Ascending aorta (tissue), 2 donors: ENCODE data around the gene C1orf94. TPM values are rescaled to one million over a fixed set of nuclear protein-coding genes. Genes with fewer than 3 reads are reported as not detected.

Experiments used
- DNase-seq, 2 donors: peaks; one replicate each; pipeline ENCODE4 v3.0.0-alpha.2; 2019; ENCODE audit warnings: low spot score in 2 of 2
- H3K27ac ChIP-seq, 2 donors: fragments of 200-600 bp; sonication (generic); one replicate each; pipeline ENCODE4 v1.5.1; 2016 to 2017; ENCODE audit warnings: mild to moderate bottlenecking in 1 of 2
- H3K27me3 ChIP-seq: fragments of 200-600 bp; sonication (generic); one replicate; pipeline ENCODE4 v1.5.1; 2017
- H3K36me3 ChIP-seq, 2 donors: fragments of 200-600 bp; sonication (generic); one replicate each; pipeline ENCODE4 v1.5.1; 2016
- H3K4me1 ChIP-seq, 2 donors: fragments of 200-600 bp; sonication (generic); one replicate each; pipeline ENCODE4 v1.5.1; 2016 to 2017; ENCODE audit warnings: mild to moderate bottlenecking in 1 of 2
- H3K4me3 ChIP-seq, 2 donors: fragments of 200-600 bp; sonication (generic); one replicate each; pipeline ENCODE4 v1.5.1; 2016 to 2017; ENCODE audit warnings: mild to moderate bottlenecking in 1 of 2
- H3K9me3 ChIP-seq, 2 donors: fragments of 200-600 bp; sonication (generic); one replicate each; pipeline ENCODE4 v1.5.1; 2016
- CTCF ChIP-seq, 3 experiments: fragments of 200-600 bp in 2 of 3; fragments of 450-650 bp in 1 of 3; sonication (generic) in 2 of 3; IDR thresholded peaks; one replicate each; pipeline ENCODE4 v1.5.1; 2016 to 2019; ENCODE audit warnings: antibody characterized with exemption in 3 of 3, mild to moderate bottlenecking in 1 of 3, moderate library complexity in 1 of 3
- intact Hi-C: fragments of 100-400 bp; cut with DNase I; formaldehyde crosslinking; loops from one replicate; pipeline ENCODE4 v1.15.1; 2023
- total RNA-seq: library from RNA; depleted of rRNA; stranded (reverse); fragments of >200 nt; gene quantifications from one replicate; pipeline ENCODE4 v1.1.0, GENCODE V29; 2016

C1orf94 gene
- total RNA-seq, 1 donor from 2014 or later: not detected

DNA sequence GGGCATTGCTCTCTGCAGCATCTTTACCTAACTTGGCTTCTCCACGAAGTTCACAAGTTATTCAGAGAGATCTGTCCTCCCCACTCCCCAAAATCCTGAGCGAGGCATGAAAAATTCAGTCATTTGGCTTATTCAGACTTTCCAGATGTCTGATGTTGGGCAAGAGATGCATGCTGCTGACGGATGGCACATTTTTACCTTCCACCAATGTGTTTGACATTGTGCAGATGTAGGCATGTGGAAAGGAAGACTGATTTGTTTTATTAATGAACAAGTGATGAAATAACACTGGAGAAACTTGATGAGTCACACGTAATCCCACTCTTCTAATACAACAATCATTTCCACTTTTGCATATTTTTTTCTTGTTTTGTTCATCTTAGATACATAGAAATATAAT is 86.7 kb downstream of the C1orf94 start:
- Histone ChIP-seq H3K36me3 (no peaks in the 10 kb centered on the region), H3K4me1 (no peaks in the 10 kb centered on the region), H3K27ac (no peak overlapping the region), H3K4me3 (no peak overlapping the region), H3K9me3 (no peaks in the 10 kb centered on the region), H3K27me3 (no peaks in the 10 kb centered on the region)
- no peak for TF ChIP-seq CTCF (IDR thresholded peaks at IDR 0.05)
- intact Hi-C loops: no loop called here
- no peak for DNase-seq

DNA sequence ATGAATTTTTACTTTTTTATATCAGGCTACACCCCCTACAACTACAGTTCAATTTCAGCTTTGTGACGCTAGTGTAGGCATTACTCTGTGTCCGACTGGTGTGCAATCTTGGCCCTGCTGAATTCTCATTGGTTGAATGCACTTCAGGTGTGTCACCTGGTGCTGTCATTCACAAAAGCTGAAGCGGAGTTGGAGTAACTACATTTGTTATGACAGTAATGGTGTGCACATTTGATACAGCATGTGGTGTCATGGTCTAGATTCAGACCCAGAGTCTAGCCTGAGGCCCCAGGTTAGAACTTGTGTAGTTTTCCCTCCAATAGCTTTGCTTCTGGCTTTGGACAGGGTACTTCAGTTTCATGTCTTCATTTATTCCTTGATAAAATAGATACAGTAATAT is 88.7 kb downstream of the C1orf94 start:
- H3K36me3 ChIP-seq: no peaks in the 10 kb centered on the region
- no peak overlapping the region for H3K4me3 ChIP-seq
- intact Hi-C loops: no loop called here
- H3K27ac ChIP-seq: no peak overlapping the region
- H3K27me3 ChIP-seq: no peaks in the 10 kb centered on the region
- H3K4me1 ChIP-seq: no peaks in the 10 kb centered on the region
- no peak for DNase-seq
- no peak for TF ChIP-seq CTCF (IDR thresholded peaks at IDR 0.05)
- H3K9me3 ChIP-seq: no peaks in the 10 kb centered on the region

DNA sequence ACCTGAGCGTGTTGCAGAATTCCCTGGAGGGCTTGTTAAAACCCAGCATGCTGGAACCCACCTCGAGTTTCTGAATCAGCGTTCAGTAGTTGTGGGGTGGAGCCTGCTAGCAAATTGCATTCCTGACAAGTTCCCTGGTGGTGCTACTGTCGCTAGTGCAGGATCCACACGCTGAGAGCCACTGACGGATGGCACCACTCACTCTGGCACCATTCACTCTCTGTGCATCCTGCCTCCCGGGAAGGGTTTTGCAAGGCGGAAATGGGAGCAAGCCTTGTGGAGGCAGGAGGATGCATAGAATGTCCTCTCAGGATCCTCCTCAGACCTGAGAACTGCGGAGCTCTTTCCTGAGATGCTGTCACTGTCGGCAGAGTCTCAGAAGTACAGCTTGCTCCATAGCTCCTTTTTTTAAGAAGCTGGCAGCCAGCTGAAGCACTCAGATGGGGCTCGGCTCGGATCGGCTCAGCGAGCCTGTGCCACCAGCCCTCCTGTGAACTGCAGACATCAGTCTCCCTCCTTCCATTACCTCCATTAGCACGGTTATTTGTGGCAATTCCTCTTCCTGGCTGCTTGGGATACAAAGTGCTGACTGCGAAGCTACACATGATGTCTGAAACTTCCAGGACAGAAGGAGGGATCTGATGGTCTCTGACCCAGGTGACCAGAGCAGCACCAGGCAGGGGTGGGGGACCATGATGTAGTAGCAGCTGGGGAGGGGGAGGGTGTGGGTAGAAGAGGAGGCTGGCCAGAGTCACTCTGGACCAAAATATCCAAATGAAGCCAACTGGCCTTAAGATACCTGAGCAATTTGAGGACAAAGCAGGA is 89.6 kb downstream of the C1orf94 start:
- Histone ChIP-seq H3K27ac (no peak overlapping the region), H3K36me3 (no peaks in the 10 kb centered on the region), H3K4me1 (no peaks in the 10 kb centered on the region), H3K9me3 (no peaks in the 10 kb centered on the region), H3K27me3 (no peaks in the 10 kb centered on the region), H3K4me3 (no peak overlapping the region)
- DNase-seq: no peak
- TF ChIP-seq CTCF (IDR thresholded peaks at IDR 0.05): no peak
- intact Hi-C loops: no loop called here

- no peak for TF ChIP-seq CTCF (IDR thresholded peaks at IDR 0.05)
- Histone ChIP-seq H3K27ac (no peak overlapping the region), H3K4me3 (no peak overlapping the region), H3K4me1 (no peaks in the 10 kb centered on the region), H3K27me3 (no peaks in the 10 kb centered on the region), H3K9me3 (no peaks in the 10 kb centered on the region), H3K36me3 (no peaks in the 10 kb centered on the region)
- no peak for DNase-seq
- intact Hi-C loops: no loop called here
Observed at GRCh38 chr1:34267326-34267725, 90.6 kb downstream of the C1orf94 start.

GRCh38 chr1:34268311-34268954 is 91.7 kb downstream of the C1orf94 start:
- Histone ChIP-seq H3K4me3 (no peak overlapping the region), H3K27ac (no peak overlapping the region), H3K27me3 (no peaks in the 10 kb centered on the region), H3K36me3 (no peaks in the 10 kb centered on the region), H3K4me1 (no peaks in the 10 kb centered on the region), H3K9me3 (no peaks in the 10 kb centered on the region)
- no peak for DNase-seq
- intact Hi-C loops: no loop called here
- TF ChIP-seq CTCF (IDR thresholded peaks at IDR 0.05): no peak

Other genes with a start within 250 kb of the C1orf94 start
- 10.9 TPM for gene CSMD2, start 11.7 kb upstream of the C1orf94 start, total RNA-seq